ENCODE data around the gene DENND2A.

DENND2A gene

DNA sequence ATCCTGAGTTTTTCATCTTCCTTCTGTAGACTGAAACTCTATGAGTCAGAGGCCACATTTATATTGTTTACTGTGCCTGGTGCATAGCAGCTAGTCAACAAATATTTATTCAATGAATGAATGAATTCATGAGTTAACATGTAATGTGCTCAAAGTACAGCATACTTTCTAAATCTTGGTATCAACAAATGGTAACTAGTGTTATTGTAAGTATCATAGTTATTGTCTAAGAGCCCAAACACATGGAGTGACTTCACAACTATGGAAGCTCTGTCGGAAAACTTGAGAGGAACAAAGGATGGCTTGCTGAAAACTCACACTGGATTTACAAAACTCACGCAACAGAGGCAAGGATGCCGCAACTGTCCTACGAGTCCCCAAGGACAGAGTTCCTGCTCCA is 35.9 kb downstream of the DENND2A start:
- no peak for DNase-seq (ENCODE audit: insufficient read length, low spot score)
- TF ChIP-seq POLR2A (IDR thresholded peaks at IDR 0.05; ENCODE audit: low read depth, low read length), result no peak
- no peak for FAIRE-seq

DNA sequence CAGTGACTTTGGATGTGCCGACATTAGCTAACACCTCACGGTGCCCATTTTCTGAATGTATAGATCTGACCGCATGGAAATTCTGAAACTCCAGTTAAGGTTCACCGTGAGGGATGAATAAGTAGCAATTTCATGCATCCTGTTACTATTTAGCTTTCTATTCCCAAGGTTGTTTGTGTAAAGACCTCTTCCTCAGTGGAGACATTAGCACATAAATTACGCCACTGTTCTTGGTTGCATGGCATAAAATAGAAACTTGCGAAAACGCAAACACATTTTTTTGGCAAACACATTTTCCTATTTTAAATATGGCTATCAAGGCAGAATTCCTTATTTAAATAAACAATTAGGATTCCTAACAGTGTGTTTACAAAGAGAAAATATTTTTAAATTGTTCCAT is 36.5 kb downstream of the DENND2A start:
- FAIRE-seq, result no peak

DNA sequence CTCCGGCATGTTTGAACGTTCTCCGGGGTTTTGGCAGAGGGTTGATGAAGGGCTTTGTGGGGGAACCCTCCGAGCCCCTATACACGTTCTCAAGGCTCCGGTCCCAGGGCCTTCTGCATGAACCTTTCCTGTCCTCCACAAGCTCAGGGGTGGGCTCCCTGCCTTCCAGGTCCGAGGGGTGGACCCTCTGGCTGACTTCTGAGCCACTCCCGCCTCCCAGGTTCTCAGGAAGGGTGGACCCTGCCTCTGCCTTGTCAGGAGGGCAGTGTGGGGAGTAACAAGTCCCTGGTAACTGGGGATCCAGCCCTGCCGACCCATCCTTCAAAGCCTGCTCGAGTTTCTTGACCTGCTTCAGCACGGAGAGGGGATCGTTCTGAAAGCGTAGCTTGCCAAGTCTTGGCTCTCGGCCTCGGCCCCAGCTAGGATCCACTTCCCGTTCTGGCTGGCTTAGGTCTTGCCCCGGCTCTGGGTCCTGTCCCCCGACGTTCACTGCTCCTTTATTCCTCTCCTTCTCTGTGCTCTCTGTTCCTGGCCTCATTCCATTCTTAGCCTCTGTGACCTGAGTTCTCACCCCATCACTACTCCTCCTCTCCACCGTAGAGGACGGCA is 38.9 kb downstream of the DENND2A start:
- TF ChIP-seq POLR2A (IDR thresholded peaks at IDR 0.05; ENCODE audit: low read depth, low read length), result no peak

More for the DNA sequence above, 36.5 kb downstream of the DENND2A start:
- TF ChIP-seq POLR2A (IDR thresholded peaks at IDR 0.05; ENCODE audit: low read depth, low read length), result no peak
- DNase-seq (ENCODE audit: insufficient read length, low spot score), result no peak

GRCh38 chr7:140600341-140600740 is 40.3 kb downstream of the DENND2A start:
- FAIRE-seq (no peak), DNase-seq (ENCODE audit: insufficient read length, low spot score) (no peak)
- no peak for TF ChIP-seq POLR2A (IDR thresholded peaks at IDR 0.05; ENCODE audit: low read depth, low read length)

More for the DNA sequence above, 38.9 kb downstream of the DENND2A start:
- DNase-seq (ENCODE audit: insufficient read length, low spot score) (no peak), FAIRE-seq (no peak)

DNA sequence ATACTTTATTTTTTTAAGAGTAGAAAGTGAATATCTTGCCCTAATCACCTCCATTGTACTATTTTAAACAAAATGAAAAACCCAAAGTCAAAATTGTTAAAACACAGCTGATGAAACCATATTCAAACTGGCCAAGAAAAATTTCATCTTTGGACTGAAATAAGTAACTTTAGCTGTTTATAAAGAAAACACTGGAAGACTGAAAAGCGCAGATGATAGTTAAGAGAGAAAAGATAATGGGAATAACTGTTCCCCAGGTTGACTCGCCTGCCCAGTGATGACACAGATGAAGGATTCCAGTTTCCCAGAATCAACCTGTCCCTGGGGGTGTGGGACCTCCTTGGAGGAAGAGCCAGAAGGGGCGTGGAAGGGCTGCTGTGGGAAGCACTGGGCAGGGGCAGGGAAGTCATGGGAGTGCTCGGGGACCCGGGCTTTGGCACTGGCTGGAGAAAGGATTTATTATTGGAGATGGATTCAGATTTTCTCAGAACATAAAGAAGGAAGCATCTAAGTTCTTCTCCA is 43.1 kb downstream of the DENND2A start:
- FAIRE-seq (no peak), DNase-seq (ENCODE audit: insufficient read length, low spot score) (no peak)
- no peak for TF ChIP-seq POLR2A (IDR thresholded peaks at IDR 0.05; ENCODE audit: low read depth, low read length)

DNA sequence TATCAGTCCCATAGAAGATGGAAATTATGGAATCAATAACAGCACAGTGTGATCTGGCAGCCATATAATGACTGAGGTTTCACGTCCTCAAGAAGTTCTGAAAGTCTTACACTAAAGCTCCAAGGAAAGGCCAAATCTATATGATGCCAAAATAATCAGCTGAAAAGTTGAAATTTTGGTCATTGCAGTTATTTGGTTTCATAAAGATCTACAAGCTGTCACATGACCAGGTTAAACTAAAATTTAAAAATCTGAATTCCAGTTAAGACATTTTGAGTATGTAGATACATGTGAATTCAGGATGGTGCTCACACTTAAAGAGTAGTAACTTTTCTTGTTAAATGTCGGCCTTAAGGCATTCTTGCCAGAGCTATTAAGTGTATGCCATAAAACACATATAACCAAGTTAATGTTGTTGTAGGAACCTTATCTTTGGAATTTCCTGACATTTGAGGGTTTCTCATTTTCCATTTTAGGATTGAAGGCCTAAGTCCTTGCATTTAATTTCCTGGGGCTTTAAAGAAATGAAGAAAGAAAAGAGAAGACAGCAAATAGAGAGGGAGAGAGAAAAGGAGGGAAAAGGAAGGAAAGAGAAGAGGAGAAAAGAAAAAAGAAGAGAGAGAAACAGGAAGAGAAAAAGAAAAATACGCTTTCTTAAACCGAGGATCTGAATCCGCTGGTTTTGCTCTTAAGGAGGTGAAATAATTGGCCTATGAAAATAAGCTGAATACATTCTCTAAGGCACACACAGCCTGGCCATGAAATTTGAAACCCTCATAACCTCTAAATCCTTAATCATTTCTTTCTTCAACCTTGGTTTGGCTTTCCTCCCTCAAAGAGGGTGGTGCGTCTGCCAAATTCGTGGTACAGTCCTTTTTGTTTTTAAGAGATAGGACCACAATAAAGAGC is 43.8 kb downstream of the DENND2A start:
- no peak for FAIRE-seq
- no peak for DNase-seq (ENCODE audit: insufficient read length, low spot score)
- TF ChIP-seq POLR2A (IDR thresholded peaks at IDR 0.05; ENCODE audit: low read depth, low read length), result no peak

DNA sequence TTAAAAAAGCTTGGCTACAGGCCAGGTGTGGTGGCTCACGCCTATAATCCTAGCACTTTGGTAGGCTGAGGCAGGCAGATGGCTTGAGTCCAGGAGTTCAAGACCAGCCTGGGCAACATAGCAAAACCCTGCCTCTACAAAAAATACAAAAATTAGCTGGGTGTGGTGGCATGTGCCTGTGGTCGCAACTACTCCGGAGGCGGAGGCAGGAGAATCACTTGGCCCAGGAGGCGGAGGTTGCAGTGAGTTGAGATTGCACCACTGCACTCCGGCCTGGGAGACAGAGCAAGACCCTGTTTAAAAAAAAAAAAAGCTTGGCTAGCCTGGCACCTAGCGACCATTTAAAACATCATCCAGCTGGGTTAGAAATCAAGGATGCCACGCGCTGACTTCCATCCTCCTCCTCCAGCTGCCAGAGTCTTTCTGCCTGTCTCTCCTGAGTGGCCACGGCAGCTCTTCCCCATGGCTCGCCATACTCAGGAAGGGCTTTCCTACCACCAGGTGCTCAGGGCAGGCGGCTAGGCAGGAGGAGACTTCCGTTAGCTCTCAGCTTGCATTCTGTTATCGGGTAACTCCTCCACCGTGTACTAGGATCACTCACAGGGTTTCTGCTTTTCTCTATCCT is 45.0 kb downstream of the DENND2A start:
- DNase-seq (ENCODE audit: insufficient read length, low spot score), result no peak
- FAIRE-seq, result no peak
- no peak for TF ChIP-seq POLR2A (IDR thresholded peaks at IDR 0.05; ENCODE audit: low read depth, low read length)

- DNase-seq (ENCODE audit: insufficient read length, low spot score), result no peak
- FAIRE-seq, result no peak
- TF ChIP-seq POLR2A (IDR thresholded peaks at IDR 0.05; ENCODE audit: low read depth, low read length), result no peak
Measured at GRCh38 chr7:140594131-140594691, 46.4 kb downstream of the DENND2A start.

- no peak for FAIRE-seq
- no peak for DNase-seq (ENCODE audit: insufficient read length, low spot score)
- TF ChIP-seq POLR2A (IDR thresholded peaks at IDR 0.05; ENCODE audit: low read depth, low read length), result no peak
Measured at GRCh38 chr7:140593672-140593982, 47.0 kb downstream of the DENND2A start.

GRCh38 chr7:140592964-140593671 is 47.5 kb downstream of the DENND2A start:
- no peak for DNase-seq (ENCODE audit: insufficient read length, low spot score)
- TF ChIP-seq POLR2A (IDR thresholded peaks at IDR 0.05; ENCODE audit: low read depth, low read length), result no peak
- no peak for FAIRE-seq

GRCh38 chr7:140591180-140591902 is 49.3 kb downstream of the DENND2A start:
- no peak for FAIRE-seq
- DNase-seq (ENCODE audit: insufficient read length, low spot score), result no peak

GRCh38 chr7:140587243-140587642 is 53.4 kb downstream of the DENND2A start:
- no peak for FAIRE-seq
- TF ChIP-seq POLR2A (IDR thresholded peaks at IDR 0.05; ENCODE audit: low read depth, low read length), result no peak
- no peak for DNase-seq (ENCODE audit: insufficient read length, low spot score)

More at GRCh38 chr7:140591180-140591902, 49.3 kb downstream of the DENND2A start:
- TF ChIP-seq POLR2A (IDR thresholded peaks at IDR 0.05; ENCODE audit: low read depth, low read length), result no peak

GRCh38 chr7:140586516-140586915 is 54.1 kb downstream of the DENND2A start:
- TF ChIP-seq POLR2A (IDR thresholded peaks at IDR 0.05; ENCODE audit: low read depth, low read length), result no peak
- FAIRE-seq (no peak), DNase-seq (ENCODE audit: insufficient read length, low spot score) (no peak)
